Left ventricle myocardium inferior (tissue), 1 donor: ENCODE measurements around the gene FAM120B. TPM values are rescaled to one million over a fixed set of nuclear protein-coding genes. Genes with fewer than 3 reads are reported as not detected.
"Not testable (repeated sequence)": the region's sequence is repeated elsewhere in the genome, so short reads cannot be mapped to it uniquely, and the experiment has no call there.

ENCODE experiments used
- DNase-seq: peaks from one replicate; pipeline ENCODE4 v3.0.0-alpha.2; 2020
- H3K27ac ChIP-seq: fragments of 200-600 bp; replicated peaks from 2 replicates; pipeline ENCODE4 v1.8.0; 2021
- H3K27me3 ChIP-seq: fragments of 200-600 bp; 2 replicates; pipeline ENCODE4 v1.8.0; 2021; ENCODE audit warnings: low read depth
- H3K36me3 ChIP-seq: fragments of 200-600 bp; 2 replicates; pipeline ENCODE4 v1.8.0; 2021
- H3K4me1 ChIP-seq: fragments of 200-600 bp; 2 replicates; pipeline ENCODE4 v1.8.0; 2021
- H3K4me3 ChIP-seq: fragments of 200-600 bp; 2 replicates; pipeline ENCODE4 v1.8.0; 2021; ENCODE audit warnings: mild to moderate bottlenecking, moderate library complexity
- H3K9me3 ChIP-seq: fragments of 200-600 bp; replicated peaks from 2 replicates; pipeline ENCODE4 v1.8.0; 2021
- intact Hi-C: fragments of 100-400 bp; cut with micrococcal nuclease; formaldehyde crosslinking; loops from one replicate; pipeline ENCODE4 v1.11.0; 2022
- total RNA-seq: library from RNA; stranded (reverse); fragmentation: NEBNext Ultra II Directional; extraction: Animal tissue kit (Norgen Biotek cat#: 25700); gene quantifications from one replicate; pipeline ENCODE4 v1.2.1, GENCODE V29; 2021
- TF ChIP-seq, protein P1 (sequence below): fragments of 200-600 bp; IDR thresholded peaks from 2 replicates; pipeline ENCODE4 v1.8.0; 2021; ENCODE audit warnings: antibody characterized with exemption, mild to moderate bottlenecking, borderline replicate concordance
- donor health status: DM: no; HTN: yes; CAD: no; lungs with severe emphysema.

The FAM120B gene
- total RNA-seq, 1 donor from 2014 or later, result 20.1 TPM

DNA sequence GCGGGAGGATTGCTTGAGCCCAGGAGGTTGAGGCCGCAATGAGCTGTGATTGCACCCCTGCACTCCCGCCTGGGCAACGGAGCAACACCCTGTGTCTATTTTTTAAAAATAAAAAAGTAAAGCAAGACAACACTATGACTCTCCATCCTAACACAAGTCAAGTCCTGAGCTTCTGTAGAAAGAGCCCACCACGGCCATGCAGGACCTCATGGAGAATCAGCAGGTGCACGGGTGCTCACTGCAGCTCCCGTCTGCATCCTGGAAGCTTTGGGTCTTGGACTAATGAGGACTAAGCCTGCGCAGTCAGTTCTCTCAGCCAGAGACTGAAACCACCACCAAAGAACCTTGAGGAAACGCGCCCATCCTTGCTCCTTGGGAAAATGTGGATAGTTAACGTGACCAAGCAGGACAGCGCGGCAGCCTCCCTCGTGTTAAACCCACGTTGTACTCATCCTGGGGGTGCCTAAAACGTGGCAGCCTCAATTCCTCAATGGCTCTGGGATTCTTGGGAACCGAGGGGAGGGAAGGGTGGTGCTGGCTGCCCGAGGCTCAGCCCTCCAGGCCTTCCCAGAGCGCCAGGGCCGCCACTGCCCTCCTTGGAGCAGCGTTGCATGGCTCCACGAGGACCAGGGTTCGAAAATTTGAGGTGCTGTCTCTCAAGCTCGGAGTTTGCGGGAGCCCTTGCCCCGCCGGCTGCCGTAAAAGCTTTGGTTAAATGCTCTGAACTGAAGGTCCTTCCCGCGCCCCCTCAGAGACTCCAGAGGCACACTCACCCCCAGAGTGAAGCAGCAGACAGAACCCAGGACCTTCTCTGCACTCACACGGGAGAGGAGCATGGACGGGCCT lies 44.7 kb upstream of the FAM120B start:
- no peak overlapping the region for H3K4me3 ChIP-seq
- H3K27ac ChIP-seq, result no peak overlapping the region
- H3K9me3 ChIP-seq, result no peaks in the 10 kb centered on the region
- peaks cover 15% of the 10 kb centered on the region for H3K4me1 ChIP-seq
- H3K27me3 ChIP-seq, result no peaks in the 10 kb centered on the region
- intact Hi-C loops, result no loop called here
- no peaks in the 10 kb centered on the region for H3K36me3 ChIP-seq
- DNase-seq, result peak; percentile 5
- TF ChIP-seq, protein P1, sequence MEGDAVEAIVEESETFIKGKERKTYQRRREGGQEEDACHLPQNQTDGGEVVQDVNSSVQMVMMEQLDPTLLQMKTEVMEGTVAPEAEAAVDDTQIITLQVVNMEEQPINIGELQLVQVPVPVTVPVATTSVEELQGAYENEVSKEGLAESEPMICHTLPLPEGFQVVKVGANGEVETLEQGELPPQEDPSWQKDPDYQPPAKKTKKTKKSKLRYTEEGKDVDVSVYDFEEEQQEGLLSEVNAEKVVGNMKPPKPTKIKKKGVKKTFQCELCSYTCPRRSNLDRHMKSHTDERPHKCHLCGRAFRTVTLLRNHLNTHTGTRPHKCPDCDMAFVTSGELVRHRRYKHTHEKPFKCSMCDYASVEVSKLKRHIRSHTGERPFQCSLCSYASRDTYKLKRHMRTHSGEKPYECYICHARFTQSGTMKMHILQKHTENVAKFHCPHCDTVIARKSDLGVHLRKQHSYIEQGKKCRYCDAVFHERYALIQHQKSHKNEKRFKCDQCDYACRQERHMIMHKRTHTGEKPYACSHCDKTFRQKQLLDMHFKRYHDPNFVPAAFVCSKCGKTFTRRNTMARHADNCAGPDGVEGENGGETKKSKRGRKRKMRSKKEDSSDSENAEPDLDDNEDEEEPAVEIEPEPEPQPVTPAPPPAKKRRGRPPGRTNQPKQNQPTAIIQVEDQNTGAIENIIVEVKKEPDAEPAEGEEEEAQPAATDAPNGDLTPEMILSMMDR, result no peak

- DNase-seq, result no peak
- Histone ChIP-seq H3K36me3 (no peaks in the 10 kb centered on the region), H3K27ac (no peak overlapping the region), H3K27me3 (no peaks in the 10 kb centered on the region), H3K4me3 (no peak overlapping the region), H3K9me3 (no peaks in the 10 kb centered on the region), H3K4me1 (peaks cover 15% of the 10 kb centered on the region)
- intact Hi-C loops, result no loop called here
- TF ChIP-seq, protein P1, result no peak
Observed at GRCh38 chr6:170262489-170263088, 44.0 kb upstream of the FAM120B start.

DNA sequence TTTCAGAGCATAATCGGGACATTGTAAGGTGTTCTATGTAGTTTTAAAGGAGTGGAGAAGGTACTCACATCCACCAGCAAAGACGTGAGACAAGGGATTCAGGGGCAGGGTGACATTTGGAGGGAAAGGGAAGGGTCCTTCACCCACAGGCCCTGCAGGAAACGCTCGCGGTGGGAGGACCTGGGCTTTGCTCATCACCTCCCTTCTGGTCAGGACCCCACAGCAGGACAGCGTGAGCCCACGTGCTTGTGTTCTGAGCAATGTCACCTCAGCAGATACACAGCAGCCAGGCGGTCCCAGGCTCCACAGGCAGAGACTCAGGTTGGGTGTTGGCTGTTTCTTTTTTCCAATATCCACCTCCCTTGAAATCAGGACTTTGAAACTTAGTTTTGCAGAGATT lies 43.1 kb upstream of the FAM120B start:
- Histone ChIP-seq H3K9me3 (no peaks in the 10 kb centered on the region), H3K4me1 (peaks cover 15% of the 10 kb centered on the region), H3K27ac (no peak overlapping the region), H3K27me3 (no peaks in the 10 kb centered on the region), H3K4me3 (no peak overlapping the region), H3K36me3 (no peaks in the 10 kb centered on the region)
- intact Hi-C loops, result no loop called here
- TF ChIP-seq, protein P1, result no peak
- DNase-seq, result no peak

DNA sequence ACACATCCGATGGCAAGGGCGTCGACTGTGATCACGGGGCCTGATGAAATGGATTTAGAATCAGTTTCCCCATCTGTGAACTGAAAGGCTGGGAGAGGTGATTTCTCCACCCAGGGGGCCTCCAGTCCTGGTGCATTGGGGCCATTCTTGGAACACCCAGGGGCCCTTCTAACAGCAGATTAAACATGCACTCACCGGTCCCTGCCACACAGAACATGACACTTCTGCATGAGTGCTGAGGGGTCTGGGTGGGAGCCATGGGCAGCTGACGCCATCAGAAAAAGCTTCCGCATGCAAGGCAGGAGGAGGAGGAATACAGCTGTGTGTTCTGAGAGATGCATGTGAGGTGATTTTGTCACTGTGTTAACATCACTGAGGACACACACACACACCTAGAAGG lies 42.5 kb upstream of the FAM120B start:
- Histone ChIP-seq H3K36me3 (no peaks in the 10 kb centered on the region), H3K4me3 (no peak overlapping the region), H3K27me3 (no peaks in the 10 kb centered on the region), H3K9me3 (no peaks in the 10 kb centered on the region), H3K4me1 (peaks cover 15% of the 10 kb centered on the region), H3K27ac (no peak overlapping the region)
- no peak for DNase-seq
- TF ChIP-seq, protein P1, result no peak
- intact Hi-C loops, result no loop called here

DNA sequence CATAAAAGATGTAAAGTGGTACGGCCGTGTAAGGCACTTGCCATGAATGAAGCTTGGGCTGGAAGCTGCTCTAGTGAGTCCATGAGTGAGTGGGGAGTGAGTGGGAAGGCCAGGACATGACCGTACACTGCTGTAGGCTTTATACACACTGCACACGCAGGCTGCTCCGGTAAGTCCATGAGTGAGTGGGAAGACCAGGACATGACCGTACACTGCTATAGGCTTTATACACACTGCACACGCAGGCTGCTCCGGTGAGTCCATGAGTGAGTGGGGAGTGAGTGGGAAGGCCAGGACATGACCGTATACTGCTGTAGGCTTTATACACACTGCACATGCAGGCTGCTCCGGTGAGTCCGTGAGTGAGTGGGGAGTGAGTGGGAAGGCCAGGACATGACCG lies 41.9 kb upstream of the FAM120B start:
- H3K4me1 ChIP-seq, result peaks cover 15% of the 10 kb centered on the region
- H3K4me3 ChIP-seq, intact Hi-C loops, DNase-seq, H3K36me3 ChIP-seq, H3K27me3 ChIP-seq, H3K9me3 ChIP-seq, H3K27ac ChIP-seq: not testable (repeated sequence)

- intact Hi-C loops, result no loop called here
- Histone ChIP-seq H3K9me3 (no peaks in the 10 kb centered on the region), H3K27ac (peak overlapping the region; percentile 79), H3K4me3 (peak overlapping the region; percentile 32), H3K4me1 (peaks cover 15% of the 10 kb centered on the region), H3K27me3 (no peaks in the 10 kb centered on the region), H3K36me3 (no peaks in the 10 kb centered on the region)
- DNase-seq, result peak; percentile 82
- TF ChIP-seq, protein P1, result peak; percentile 15
Observed at GRCh38 chr6:170265655-170266054, 40.9 kb upstream of the FAM120B start.
